ENCODE data around the gene TLR4. TPM values are rescaled to one million over a fixed set of nuclear protein-coding genes. Genes with fewer than 3 reads are reported as not detected.

TLR4 gene
- total RNA-seq, 1 experiment from 2014 or later = 3.5 TPM

- Histone ChIP-seq H3K9me3 (no peaks in the 10 kb centered on the region), H3K27me3 (no peaks in the 10 kb centered on the region), H3K4me3 (no peak overlapping the region), H3K36me3 (no peaks in the 10 kb centered on the region)
- DNase-seq = peak; percentile 23
Measured at GRCh38 chr9:117763314-117763713, 59.1 kb downstream of the TLR4 start.

- H3K4me3 ChIP-seq = no peak overlapping the region
- DNase-seq = no peak
- H3K9me3 ChIP-seq = no peaks in the 10 kb centered on the region
- no peaks in the 10 kb centered on the region for H3K36me3 ChIP-seq
- no peaks in the 10 kb centered on the region for H3K27me3 ChIP-seq
Measured at GRCh38 chr9:117768750-117769395, 64.7 kb downstream of the TLR4 start.

DNA sequence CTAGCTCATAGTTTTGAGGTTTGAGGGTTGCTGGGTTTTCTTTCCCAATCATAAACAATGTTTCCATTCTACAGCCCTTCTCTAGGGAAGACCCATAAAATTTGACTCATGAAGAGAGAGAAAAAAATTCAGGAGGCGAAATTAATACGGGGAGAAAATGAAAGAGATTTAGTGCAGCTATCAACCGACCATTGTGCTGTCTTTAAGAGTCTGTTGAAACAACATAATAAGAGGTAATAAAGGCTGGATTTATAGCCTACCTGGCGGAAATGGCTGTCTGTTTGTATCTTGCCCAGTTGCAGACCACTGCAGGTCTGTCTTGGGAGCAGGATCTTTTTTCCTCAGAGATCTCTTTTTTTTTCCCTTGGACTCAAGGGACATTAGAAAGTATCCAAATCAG is 66.9 kb downstream of the TLR4 start:
- Histone ChIP-seq H3K4me3 (no peak overlapping the region), H3K36me3 (no peaks in the 10 kb centered on the region), H3K27me3 (no peaks in the 10 kb centered on the region), H3K9me3 (no peaks in the 10 kb centered on the region)
- DNase-seq = no peak

DNA sequence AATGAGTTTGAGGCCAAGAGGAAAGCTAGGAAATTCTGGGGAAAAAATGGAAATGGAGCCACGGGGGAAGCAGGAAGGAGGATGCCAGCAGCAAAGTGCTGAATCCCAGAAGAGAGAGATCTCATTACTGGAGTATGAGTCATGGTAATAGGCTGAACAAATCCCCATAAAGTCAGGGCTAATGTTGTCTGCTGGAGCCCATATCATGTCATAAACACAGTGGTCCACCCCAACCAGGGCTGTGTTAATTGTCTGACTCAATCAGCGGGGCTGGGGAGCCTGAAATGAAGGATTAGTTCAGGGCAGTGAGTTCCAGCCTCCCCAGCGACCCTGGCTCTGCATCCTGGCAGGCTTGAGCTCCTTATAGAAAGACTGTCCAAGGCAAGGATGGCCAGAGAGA is 68.8 kb downstream of the TLR4 start:
- peak; percentile 77 for DNase-seq
- H3K27me3 ChIP-seq = no peaks in the 10 kb centered on the region
- no peak overlapping the region for H3K4me3 ChIP-seq
- H3K36me3 ChIP-seq = no peaks in the 10 kb centered on the region
- no peaks in the 10 kb centered on the region for H3K9me3 ChIP-seq

Measured in MG63 (cell line).